TTC549 (cell line): Measurements from ENCODE around the gene DOCK1.

Experiments used
- FAIRE-seq: peaks from 2 replicates; lab custom pipeline; 2012; peaks lifted over from hg19 to GRCh38; lab: Jason Lieb, UNC

Gene DOCK1

GRCh38 chr10:127145173-127145572 is 239.9 kb downstream of the DOCK1 start:
- no peak for FAIRE-seq

GRCh38 chr10:127146661-127147060 is 241.4 kb downstream of the DOCK1 start:
- no peak for FAIRE-seq

GRCh38 chr10:127148066-127148932 is 243.1 kb downstream of the DOCK1 start:
- FAIRE-seq: no peak

- no peak for FAIRE-seq
Measured at GRCh38 chr10:127148933-127149220, 243.6 kb downstream of the DOCK1 start.

- no peak for FAIRE-seq
Measured at GRCh38 chr10:127149501-127150081, 244.4 kb downstream of the DOCK1 start.

GRCh38 chr10:127150136-127150535 is 244.9 kb downstream of the DOCK1 start:
- FAIRE-seq: no peak

- FAIRE-seq: no peak
Measured at GRCh38 chr10:127151541-127151940, 246.3 kb downstream of the DOCK1 start.

- FAIRE-seq: no peak
Measured at GRCh38 chr10:127151981-127152699, 246.9 kb downstream of the DOCK1 start.

- FAIRE-seq: no peak
Measured at GRCh38 chr10:127153181-127153580, 248.0 kb downstream of the DOCK1 start.

GRCh38 chr10:127154831-127155620 is 249.8 kb downstream of the DOCK1 start:
- no peak for FAIRE-seq

GRCh38 chr10:127157089-127157488 is 251.9 kb downstream of the DOCK1 start:
- no peak for FAIRE-seq

- no peak for FAIRE-seq
Measured at GRCh38 chr10:127157506-127158200, 252.4 kb downstream of the DOCK1 start.

- FAIRE-seq: no peak
Measured at GRCh38 chr10:127158662-127159061, 253.4 kb downstream of the DOCK1 start.

- no peak for FAIRE-seq
Measured at GRCh38 chr10:127159648-127160245, 254.5 kb downstream of the DOCK1 start.

GRCh38 chr10:127161482-127161881 is 256.3 kb downstream of the DOCK1 start:
- FAIRE-seq: no peak

GRCh38 chr10:127162841-127163240 is 257.6 kb downstream of the DOCK1 start:
- FAIRE-seq: no peak

- FAIRE-seq: no peak
Measured at GRCh38 chr10:127168261-127168660, 263.0 kb downstream of the DOCK1 start.

- FAIRE-seq: no peak
Measured at GRCh38 chr10:127174866-127175265, 269.6 kb downstream of the DOCK1 start.

- no peak for FAIRE-seq
Measured at GRCh38 chr10:127175357-127176110, 270.3 kb downstream of the DOCK1 start.

- FAIRE-seq: no peak
Measured at GRCh38 chr10:127176649-127177048, 271.4 kb downstream of the DOCK1 start.
